HepG2 (cell line): ENCODE data around the gene ZNF777. TPM values are rescaled to one million over a fixed set of nuclear protein-coding genes. Genes with fewer than 3 reads are reported as not detected.

ENCODE experiments used
- ARNT ChIP-seq: fragments of 450-650 bp; IDR thresholded peaks from 2 replicates; pipeline ENCODE4 v1.6.1; 2017
- ATF1 ChIP-seq: IDR thresholded peaks from 2 replicates; pipeline ENCODE4 v1.6.1; 2016; ENCODE audit warnings: mild to moderate bottlenecking, control low read depth
- CREM ChIP-seq, 2 experiments: sonication (generic) in 1 of 2; formaldehyde crosslinking in 1 of 2; IDR thresholded peaks; 2 replicates each; pipeline versions ENCODE4 v1.4.0 to v1.6.1; 2016 to 2020; ENCODE audit warnings: antibody characterized with exemption in 1 of 2, mild to moderate bottlenecking in 1 of 2, missing genetic modification reagents in 1 of 2
- GPN1 ChIP-seq: sonication (generic); formaldehyde crosslinking; IDR thresholded peaks from 2 replicates; pipeline ENCODE4 v1.5.1; 2020; ENCODE audit warnings: missing genetic modification reagents, borderline replicate concordance
- HNF4A ChIP-seq: sonication (generic); formaldehyde crosslinking; IDR thresholded peaks from 2 replicates; pipeline ENCODE4 v1.4.0; 2020; ENCODE audit warnings: missing genetic modification reagents
- HNRNPLL ChIP-seq: fragments of 200-400 bp; formaldehyde crosslinking; IDR thresholded peaks from 2 replicates; pipeline ENCODE4 v1.6.1; 2017; ENCODE audit warnings: mild to moderate bottlenecking, low read depth, low read length; ENCODE audit not compliant: poor library complexity, severe bottlenecking
- HOXA3 ChIP-seq: sonication (generic); formaldehyde crosslinking; IDR thresholded peaks from 2 replicates; pipeline ENCODE4 v1.5.0; 2020; ENCODE audit warnings: missing genetic modification reagents
- KAT7 ChIP-seq: IDR thresholded peaks from 2 replicates; pipeline ENCODE4 v1.6.1; 2018; ENCODE audit warnings: borderline replicate concordance, missing compliant biosample characterization
- POLR2A ChIP-seq, 2 experiments: IDR thresholded peaks; 2 replicates each; pipeline ENCODE4 v1.6.1; 2011; ENCODE audit warnings: low read depth in 2 of 2, low read length in 2 of 2, mild to moderate bottlenecking in 1 of 2, moderate library complexity in 1 of 2; ENCODE audit not compliant: insufficient read depth in 1 of 2
- SMYD3 ChIP-seq: sonication (generic); formaldehyde crosslinking; IDR thresholded peaks from 2 replicates; pipeline ENCODE4 v1.8.1; 2023; ENCODE audit warnings: mild to moderate bottlenecking, missing genetic modification reagents
- TBX2 ChIP-seq: sonication (generic); formaldehyde crosslinking; IDR thresholded peaks from 2 replicates; pipeline ENCODE4 v1.5.0; 2020; ENCODE audit warnings: missing genetic modification reagents, mild to moderate bottlenecking, borderline replicate concordance
- ZNF317 ChIP-seq: sonication (generic); formaldehyde crosslinking; IDR thresholded peaks from 2 replicates; pipeline ENCODE4 v1.5.0; 2020; ENCODE audit warnings: mild to moderate bottlenecking, missing genetic modification reagents
- ZNF331 ChIP-seq: sonication (generic); formaldehyde crosslinking; IDR thresholded peaks from 2 replicates; pipeline ENCODE4 v1.4.0; 2020; ENCODE audit warnings: missing genetic modification reagents
- ZNF468 ChIP-seq: sonication (generic); formaldehyde crosslinking; IDR thresholded peaks from 2 replicates; pipeline ENCODE4 v1.8.0; 2022; ENCODE audit warnings: mild to moderate bottlenecking, moderate library complexity, missing genetic modification reagents
- ZNF788 ChIP-seq: sonication (generic); formaldehyde crosslinking; IDR thresholded peaks from 2 replicates; pipeline ENCODE4 v1.5.0; 2020; ENCODE audit warnings: mild to moderate bottlenecking, missing genetic modification reagents, borderline replicate concordance
- polyA plus RNA-seq, 8 experiments: library from polyadenylated mRNA; depleted of rRNA in 3 of 8; stranded (reverse) in 7 of 8; unstranded in 1 of 8; fragments of >200 nt; fragmentation: Illumina TruSeq in 4 of 8; extraction: Trizol in 4 of 8; gene quantifications; 2 replicates each; pipeline versions ENCODE4 v1.2.1 to v1.2.3, GENCODE V29; 2011 to 2016; ENCODE audit warnings: low read depth in 4 of 8, missing spikeins in 1 of 8, mixed read lengths in 1 of 8; ENCODE audit not compliant: insufficient read depth in 1 of 8
- total RNA-seq, 5 experiments: library from RNA; depleted of rRNA; stranded (reverse); fragments of >200 nt; fragmentation: Illumina TruSeq; extraction: Trizol; gene quantifications; 2 replicates each; pipeline ENCODE4 v1.2.3, GENCODE V29; 2016; ENCODE audit warnings: low read depth in 1 of 5
- TF ChIP-seq, protein P1 (sequence below): IDR thresholded peaks from 2 replicates; pipeline ENCODE4 v1.6.1; 2016; ENCODE audit warnings: mild to moderate bottlenecking, missing biosample characterization, missing genetic modification reagents
- TF ChIP-seq, protein P2 (sequence below): sonication (generic); formaldehyde crosslinking; IDR thresholded peaks from 2 replicates; pipeline ENCODE4 v1.5.0; 2020; ENCODE audit warnings: mild to moderate bottlenecking, missing genetic modification reagents, borderline replicate concordance
- TF ChIP-seq, protein P3 (sequence below): sonication (generic); formaldehyde crosslinking; IDR thresholded peaks from 2 replicates; pipeline ENCODE4 v1.4.0; 2020; ENCODE audit warnings: mild to moderate bottlenecking, missing genetic modification reagents
- TF ChIP-seq, protein P4 (sequence below): sonication (generic); formaldehyde crosslinking; IDR thresholded peaks from 2 replicates; pipeline ENCODE4 v1.8.0; 2022; ENCODE audit warnings: missing genetic modification reagents, mild to moderate bottlenecking, moderate library complexity, borderline replicate concordance
- TF ChIP-seq, protein P5 (sequence below): sonication (generic); formaldehyde crosslinking; conservative IDR thresholded peaks from 2 replicates; pipeline ENCODE4 v1.8.0; 2022; ENCODE audit warnings: mild to moderate bottlenecking, moderate library complexity, missing genetic modification reagents

The ZNF777 gene
- total and polyA plus RNA-seq, 2 of the 13 experiments (the other 11 are each of a cell fraction or from before 2014, with no cell fraction given): 3.8 to 6.0 TPM

DNA sequence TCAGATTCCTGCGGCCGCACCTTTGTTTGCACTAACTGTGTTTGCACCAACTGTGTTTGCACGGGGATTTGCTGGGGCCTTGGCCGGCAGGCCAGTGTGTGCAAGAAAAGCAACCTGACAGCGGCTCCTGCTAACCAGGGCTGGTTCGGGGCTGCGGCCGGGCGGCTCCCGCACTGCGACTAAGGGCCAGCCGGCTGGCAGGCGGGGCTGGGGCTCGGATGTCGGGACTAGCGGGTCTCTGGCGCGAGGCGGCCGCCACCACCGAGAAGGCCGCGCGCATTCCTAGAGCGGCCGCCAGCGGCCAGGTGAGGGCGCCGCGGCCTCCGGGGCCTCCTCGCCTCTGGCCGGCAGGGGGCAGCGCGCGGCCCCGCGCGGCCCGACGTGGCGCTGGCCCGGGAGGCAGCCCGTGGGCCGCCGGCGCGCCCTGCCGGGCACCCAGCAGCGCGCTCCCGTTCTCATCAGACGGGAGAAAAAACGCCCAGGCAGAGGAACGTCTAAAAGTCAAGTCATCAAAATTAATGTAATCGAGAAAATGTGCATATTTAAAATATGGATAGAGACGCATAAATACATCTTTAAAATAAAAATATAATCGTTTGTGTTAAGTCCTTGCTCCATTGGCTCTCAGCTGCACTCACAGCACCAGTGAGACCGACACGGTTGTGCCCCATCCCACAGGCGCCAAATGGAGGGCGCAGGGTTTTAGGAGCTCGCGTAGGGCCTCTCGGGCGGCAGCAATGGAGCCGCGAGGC lies 38.5 kb downstream of the ZNF777 start (continued):
- TF ChIP-seq ZNF317 (0 out of 2 replicates have a peak, but pooled peaks have one; percentile 19), ZNF331 (CRISPR knock-in tag) (no peak), HNRNPLL (peak; percentile 30), KAT7 (no peak), HNF4A (CRISPR knock-in tag) (no peak), GPN1 (CRISPR knock-in tag) (no peak), SMYD3 (no peak), HOXA3 (CRISPR knock-in tag) (peak; percentile 64), POLR2A (IDR thresholded peaks at IDR 0.05; ENCODE audit: insufficient read depth in 1 of 2, low read depth in 2 of 2, low read length in 2 of 2) (peak; percentile 35 to 54; a peak in 2 of 4 replicates), TBX2 (peak; percentile 59), ATF1 (CRISPR knock-in tag) (no peak), CREM (IDR thresholded peaks at IDR 0.05) (no peak), CREM (CRISPR knock-in tag; IDR thresholded peaks at IDR 0.05) (no peak), ZNF788 (peak; percentile 54; the same call in 1 of the 2 replicates), ARNT (no peak), ZNF468 (CRISPR knock-in tag) (no peak)
- TF ChIP-seq, protein P1, sequence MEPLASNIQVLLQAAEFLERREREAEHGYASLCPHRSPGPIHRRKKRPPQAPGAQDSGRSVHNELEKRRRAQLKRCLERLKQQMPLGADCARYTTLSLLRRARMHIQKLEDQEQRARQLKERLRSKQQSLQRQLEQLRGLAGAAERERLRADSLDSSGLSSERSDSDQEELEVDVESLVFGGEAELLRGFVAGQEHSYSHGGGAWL (CRISPR knock-in tag): no peak
- TF ChIP-seq, protein P2, sequence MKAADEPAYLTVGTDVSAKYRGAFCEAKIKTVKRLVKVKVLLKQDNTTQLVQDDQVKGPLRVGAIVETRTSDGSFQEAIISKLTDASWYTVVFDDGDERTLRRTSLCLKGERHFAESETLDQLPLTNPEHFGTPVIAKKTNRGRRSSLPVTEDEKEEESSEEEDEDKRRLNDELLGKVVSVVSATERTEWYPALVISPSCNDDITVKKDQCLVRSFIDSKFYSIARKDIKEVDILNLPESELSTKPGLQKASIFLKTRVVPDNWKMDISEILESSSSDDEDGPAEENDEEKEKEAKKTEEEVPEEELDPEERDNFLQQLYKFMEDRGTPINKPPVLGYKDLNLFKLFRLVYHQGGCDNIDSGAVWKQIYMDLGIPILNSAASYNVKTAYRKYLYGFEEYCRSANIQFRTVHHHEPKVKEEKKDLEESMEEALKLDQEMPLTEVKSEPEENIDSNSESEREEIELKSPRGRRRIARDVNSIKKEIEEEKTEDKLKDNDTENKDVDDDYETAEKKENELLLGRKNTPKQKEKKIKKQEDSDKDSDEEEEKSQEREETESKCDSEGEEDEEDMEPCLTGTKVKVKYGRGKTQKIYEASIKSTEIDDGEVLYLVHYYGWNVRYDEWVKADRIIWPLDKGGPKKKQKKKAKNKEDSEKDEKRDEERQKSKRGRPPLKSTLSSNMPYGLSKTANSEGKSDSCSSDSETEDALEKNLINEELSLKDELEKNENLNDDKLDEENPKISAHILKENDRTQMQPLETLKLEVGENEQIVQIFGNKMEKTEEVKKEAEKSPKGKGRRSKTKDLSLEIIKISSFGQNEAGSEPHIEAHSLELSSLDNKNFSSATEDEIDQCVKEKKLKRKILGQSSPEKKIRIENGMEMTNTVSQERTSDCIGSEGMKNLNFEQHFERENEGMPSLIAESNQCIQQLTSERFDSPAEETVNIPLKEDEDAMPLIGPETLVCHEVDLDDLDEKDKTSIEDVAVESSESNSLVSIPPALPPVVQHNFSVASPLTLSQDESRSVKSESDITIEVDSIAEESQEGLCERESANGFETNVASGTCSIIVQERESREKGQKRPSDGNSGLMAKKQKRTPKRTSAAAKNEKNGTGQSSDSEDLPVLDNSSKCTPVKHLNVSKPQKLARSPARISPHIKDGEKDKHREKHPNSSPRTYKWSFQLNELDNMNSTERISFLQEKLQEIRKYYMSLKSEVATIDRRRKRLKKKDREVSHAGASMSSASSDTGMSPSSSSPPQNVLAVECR (CRISPR knock-in tag): peak; percentile 61; the same call in 1 of the 2 replicates
- TF ChIP-seq, protein P3, sequence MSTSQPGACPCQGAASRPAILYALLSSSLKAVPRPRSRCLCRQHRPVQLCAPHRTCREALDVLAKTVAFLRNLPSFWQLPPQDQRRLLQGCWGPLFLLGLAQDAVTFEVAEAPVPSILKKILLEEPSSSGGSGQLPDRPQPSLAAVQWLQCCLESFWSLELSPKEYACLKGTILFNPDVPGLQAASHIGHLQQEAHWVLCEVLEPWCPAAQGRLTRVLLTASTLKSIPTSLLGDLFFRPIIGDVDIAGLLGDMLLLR: no peak
- TF ChIP-seq, protein P4, sequence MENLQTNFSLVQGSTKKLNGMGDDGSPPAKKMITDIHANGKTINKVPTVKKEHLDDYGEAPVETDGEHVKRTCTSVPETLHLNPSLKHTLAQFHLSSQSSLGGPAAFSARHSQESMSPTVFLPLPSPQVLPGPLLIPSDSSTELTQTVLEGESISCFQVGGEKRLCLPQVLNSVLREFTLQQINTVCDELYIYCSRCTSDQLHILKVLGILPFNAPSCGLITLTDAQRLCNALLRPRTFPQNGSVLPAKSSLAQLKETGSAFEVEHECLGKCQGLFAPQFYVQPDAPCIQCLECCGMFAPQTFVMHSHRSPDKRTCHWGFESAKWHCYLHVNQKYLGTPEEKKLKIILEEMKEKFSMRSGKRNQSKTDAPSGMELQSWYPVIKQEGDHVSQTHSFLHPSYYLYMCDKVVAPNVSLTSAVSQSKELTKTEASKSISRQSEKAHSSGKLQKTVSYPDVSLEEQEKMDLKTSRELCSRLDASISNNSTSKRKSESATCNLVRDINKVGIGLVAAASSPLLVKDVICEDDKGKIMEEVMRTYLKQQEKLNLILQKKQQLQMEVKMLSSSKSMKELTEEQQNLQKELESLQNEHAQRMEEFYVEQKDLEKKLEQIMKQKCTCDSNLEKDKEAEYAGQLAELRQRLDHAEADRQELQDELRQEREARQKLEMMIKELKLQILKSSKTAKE: no peak
- TF ChIP-seq, protein P5, sequence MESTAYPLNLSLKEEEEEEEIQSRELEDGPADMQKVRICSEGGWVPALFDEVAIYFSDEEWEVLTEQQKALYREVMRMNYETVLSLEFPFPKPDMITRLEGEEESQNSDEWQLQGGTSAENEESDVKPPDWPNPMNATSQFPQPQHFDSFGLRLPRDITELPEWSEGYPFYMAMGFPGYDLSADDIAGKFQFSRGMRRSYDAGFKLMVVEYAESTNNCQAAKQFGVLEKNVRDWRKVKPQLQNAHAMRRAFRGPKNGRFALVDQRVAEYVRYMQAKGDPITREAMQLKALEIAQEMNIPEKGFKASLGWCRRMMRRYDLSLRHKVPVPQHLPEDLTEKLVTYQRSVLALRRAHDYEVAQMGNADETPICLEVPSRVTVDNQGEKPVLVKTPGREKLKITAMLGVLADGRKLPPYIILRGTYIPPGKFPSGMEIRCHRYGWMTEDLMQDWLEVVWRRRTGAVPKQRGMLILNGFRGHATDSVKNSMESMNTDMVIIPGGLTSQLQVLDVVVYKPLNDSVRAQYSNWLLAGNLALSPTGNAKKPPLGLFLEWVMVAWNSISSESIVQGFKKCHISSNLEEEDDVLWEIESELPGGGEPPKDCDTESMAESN (CRISPR knock-in tag): no peak
